ENCODE data around the gene SV2C.

DNA sequence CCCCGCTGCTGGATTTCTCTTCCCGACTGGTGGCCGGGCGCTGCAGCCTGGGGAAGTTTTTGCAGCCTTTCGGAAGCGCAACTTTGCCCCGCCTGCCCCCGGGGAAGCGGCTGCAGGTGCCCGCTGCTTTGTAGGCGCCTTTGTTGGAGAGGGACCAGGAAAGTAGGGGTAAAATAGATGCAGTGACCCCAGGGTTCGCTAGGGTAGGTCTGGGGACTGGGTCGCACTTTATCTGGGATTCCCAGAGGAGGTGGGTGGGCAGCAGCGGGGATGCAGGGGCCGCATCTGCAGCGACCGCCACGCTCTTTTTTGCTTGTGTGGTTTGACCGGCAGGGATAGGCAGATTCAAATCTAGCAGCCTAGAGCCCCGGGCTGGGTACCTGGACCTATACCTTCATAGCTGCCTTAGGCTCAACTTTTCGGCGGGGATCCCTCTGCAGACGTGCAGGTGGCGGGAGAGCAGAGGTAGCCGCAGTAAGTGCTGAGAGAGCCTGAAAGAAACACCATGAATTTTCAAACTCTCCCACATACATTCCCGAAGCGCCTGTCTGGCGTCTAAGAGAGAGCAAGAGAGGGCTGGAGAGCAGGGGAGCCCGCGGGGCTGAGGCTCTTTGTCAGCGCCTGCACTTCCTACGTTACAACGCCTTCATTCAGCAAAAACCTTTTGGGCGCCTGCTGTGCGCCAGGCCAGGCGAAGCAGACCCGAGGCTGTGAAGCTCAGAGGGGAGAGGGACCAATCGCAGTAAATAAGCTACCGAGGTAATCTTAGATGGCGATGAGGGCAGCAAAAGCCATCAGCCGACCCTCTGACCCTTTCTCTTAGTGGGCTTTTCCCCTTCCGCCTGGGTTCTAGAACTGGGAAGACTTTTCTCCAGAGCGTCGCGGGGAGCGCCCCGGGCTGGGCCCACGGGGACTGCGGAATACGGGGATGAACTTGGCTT, 642 bp downstream of the SV2C start:
- TF ChIP-seq, protein P1, sequence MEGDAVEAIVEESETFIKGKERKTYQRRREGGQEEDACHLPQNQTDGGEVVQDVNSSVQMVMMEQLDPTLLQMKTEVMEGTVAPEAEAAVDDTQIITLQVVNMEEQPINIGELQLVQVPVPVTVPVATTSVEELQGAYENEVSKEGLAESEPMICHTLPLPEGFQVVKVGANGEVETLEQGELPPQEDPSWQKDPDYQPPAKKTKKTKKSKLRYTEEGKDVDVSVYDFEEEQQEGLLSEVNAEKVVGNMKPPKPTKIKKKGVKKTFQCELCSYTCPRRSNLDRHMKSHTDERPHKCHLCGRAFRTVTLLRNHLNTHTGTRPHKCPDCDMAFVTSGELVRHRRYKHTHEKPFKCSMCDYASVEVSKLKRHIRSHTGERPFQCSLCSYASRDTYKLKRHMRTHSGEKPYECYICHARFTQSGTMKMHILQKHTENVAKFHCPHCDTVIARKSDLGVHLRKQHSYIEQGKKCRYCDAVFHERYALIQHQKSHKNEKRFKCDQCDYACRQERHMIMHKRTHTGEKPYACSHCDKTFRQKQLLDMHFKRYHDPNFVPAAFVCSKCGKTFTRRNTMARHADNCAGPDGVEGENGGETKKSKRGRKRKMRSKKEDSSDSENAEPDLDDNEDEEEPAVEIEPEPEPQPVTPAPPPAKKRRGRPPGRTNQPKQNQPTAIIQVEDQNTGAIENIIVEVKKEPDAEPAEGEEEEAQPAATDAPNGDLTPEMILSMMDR (conservative IDR thresholded peaks at IDR 0.05; ENCODE audit: low read length), result no peak
- TF ChIP-seq EZH2phosphoT487 (IDR thresholded peaks at IDR 0.05; ENCODE audit: borderline replicate concordance), result no peak

Measured in Loucy (cell line).